Thymus (tissue), 11 donors: ENCODE results near the gene COL23A1. TPM values are rescaled to one million over a fixed set of nuclear protein-coding genes. Genes with fewer than 3 reads are reported as not detected.

Source experiments
- DNase-seq, 9 donors: peaks; one replicate each; pipeline ENCODE4 v3.0.0-alpha.2; 2013; ENCODE audit warnings: low spot score in 9 of 9, low read depth in 6 of 9, missing footprints in 1 of 9
- H3K27ac ChIP-seq, 2 donors: one replicate each; pipeline ENCODE4 v1.5.1; 2013; ENCODE audit warnings: control low read depth in 1 of 2, low read depth in 1 of 2, low read length in 1 of 2, mild to moderate bottlenecking in 1 of 2, moderate library complexity in 1 of 2
- H3K27me3 ChIP-seq, 2 donors: one replicate each; pipeline ENCODE4 v1.5.1; 2013; ENCODE audit warnings: low read length in 1 of 2; ENCODE audit not compliant: control insufficient read depth in 2 of 2, insufficient read depth in 1 of 2
- H3K36me3 ChIP-seq, 2 donors: one replicate each; pipeline ENCODE4 v1.5.1; 2013; ENCODE audit warnings: low read length in 1 of 2, mild to moderate bottlenecking in 1 of 2, moderate library complexity in 1 of 2; ENCODE audit not compliant: control insufficient read depth in 2 of 2, insufficient read depth in 2 of 2
- H3K4me1 ChIP-seq, 2 donors: one replicate each; pipeline ENCODE4 v1.5.1; 2013; ENCODE audit warnings: low read length in 2 of 2; ENCODE audit not compliant: control insufficient read depth in 2 of 2, insufficient read depth in 2 of 2
- H3K4me3 ChIP-seq, 2 donors: one replicate each; pipeline ENCODE4 v1.5.1; 2013; ENCODE audit warnings: low read length in 2 of 2, control low read depth in 1 of 2, mild to moderate bottlenecking in 1 of 2
- H3K9me3 ChIP-seq, 2 donors: one replicate each; pipeline ENCODE4 v1.5.1; 2013; ENCODE audit warnings: low read length in 1 of 2, mild to moderate bottlenecking in 1 of 2; ENCODE audit not compliant: control insufficient read depth in 2 of 2, insufficient read depth in 1 of 2
- WGBS: extraction: QIAGEN DNeasy Blood & Tissue Kit; methylation state at CpG from one replicate; pipeline ENCODE4 v1.1.7; 2013; 5-methylcytosine and 5-hydroxymethylcytosine counted together
- polyA plus RNA-seq: library from polyadenylated mRNA; stranded (reverse); fragments of 200-250 nt; gene quantifications from one replicate; pipeline ENCODE4 v1.2.3, GENCODE V29; 2013
- total RNA-seq: library from RNA; stranded (reverse); fragments of 120-200 nt; gene quantifications from one replicate; pipeline ENCODE4 v1.2.4, GENCODE V29; 2013
- donor health status: healthy.

Gene COL23A1
- total and polyA plus RNA-seq, 2 donors, result 1.5 to 2.6 TPM

- DNase-seq, result peak in 4 of 9 donors; percentile 29 to 65 (median 48)
- Histone ChIP-seq H3K36me3 (peaks cover 0 to 7% of the 10 kb centered on the region in 2 donors), H3K27ac (peak overlapping the region; percentile 38 to 49), H3K4me1 (peaks cover 30 to 66% of the 10 kb centered on the region in 2 donors), H3K4me3 (no peak overlapping the region), H3K27me3 (no peaks in the 10 kb centered on the region), H3K9me3 (no peaks in the 10 kb centered on the region)
- 68% methylated on average over 11 of the region's 11 CpGs for WGBS
Observed at GRCh38 chr5:178392931-178393394, 197.2 kb downstream of the COL23A1 start.

GRCh38 chr5:178392386-178392785 is 197.8 kb downstream of the COL23A1 start:
- Histone ChIP-seq H3K27me3 (no peaks in the 10 kb centered on the region), H3K4me3 (no peak overlapping the region), H3K4me1 (peaks cover 30 to 65% of the 10 kb centered on the region in 2 donors), H3K36me3 (peaks cover 0 to 7% of the 10 kb centered on the region in 2 donors), H3K9me3 (no peaks in the 10 kb centered on the region), H3K27ac (peak overlapping the region; percentile 20 to 38)
- no peak for DNase-seq
- WGBS, result 90% methylated on average over 7 of the region's 7 CpGs

- H3K27me3 ChIP-seq, result no peaks in the 10 kb centered on the region
- peaks cover 23 to 66% of the 10 kb centered on the region in 2 donors for H3K4me1 ChIP-seq
- no peaks in the 10 kb centered on the region for H3K9me3 ChIP-seq
- H3K36me3 ChIP-seq, result peaks cover 5 to 7% of the 10 kb centered on the region in 2 donors
- WGBS, result 78% methylated on average over 4 of the region's 4 CpGs
- no peak overlapping the region for H3K4me3 ChIP-seq
- DNase-seq, result no peak
- no peak overlapping the region for H3K27ac ChIP-seq
Observed at GRCh38 chr5:178391480-178391879, 198.7 kb downstream of the COL23A1 start.

GRCh38 chr5:178389796-178390195 is 200.4 kb downstream of the COL23A1 start:
- 95% methylated on average over 12 of the region's 12 CpGs for WGBS
- Histone ChIP-seq H3K27ac (no peak overlapping the region), H3K9me3 (no peaks in the 10 kb centered on the region), H3K4me3 (no peak overlapping the region), H3K36me3 (peaks cover 5 to 7% of the 10 kb centered on the region in 2 donors), H3K27me3 (no peaks in the 10 kb centered on the region), H3K4me1 (peaks cover 33 to 81% of the 10 kb centered on the region in 2 donors)
- no peak for DNase-seq

GRCh38 chr5:178389026-178389729 is 201.0 kb downstream of the COL23A1 start:
- Histone ChIP-seq H3K4me1 (peaks cover 30 to 81% of the 10 kb centered on the region in 2 donors), H3K4me3 (no peak overlapping the region), H3K36me3 (peaks cover 2 to 5% of the 10 kb centered on the region in 2 donors), H3K9me3 (no peaks in the 10 kb centered on the region), H3K27ac (no peak overlapping the region), H3K27me3 (no peaks in the 10 kb centered on the region)
- DNase-seq, result no peak
- 89% methylated on average over 8 of the region's 8 CpGs for WGBS

- no peaks in the 10 kb centered on the region for H3K9me3 ChIP-seq
- 97% methylated on average over 8 of the region's 8 CpGs for WGBS
Observed at GRCh38 chr5:178388386-178389025, 201.7 kb downstream of the COL23A1 start.

GRCh38 chr5:178387856-178388190 is 202.4 kb downstream of the COL23A1 start:
- Histone ChIP-seq H3K9me3 (no peaks in the 10 kb centered on the region), H3K27me3 (no peaks in the 10 kb centered on the region), H3K4me1 (peaks cover 29 to 80% of the 10 kb centered on the region in 2 donors), H3K4me3 (no peak overlapping the region), H3K27ac (no peak overlapping the region), H3K36me3 (peaks cover 0 to 5% of the 10 kb centered on the region in 2 donors)
- WGBS, result 97% methylated on average over 7 of the region's 7 CpGs
- no peak for DNase-seq

More at GRCh38 chr5:178388386-178389025, 201.7 kb downstream of the COL23A1 start:
- Histone ChIP-seq H3K36me3 (peaks cover 0 to 5% of the 10 kb centered on the region in 2 donors), H3K4me3 (no peak overlapping the region), H3K27me3 (no peaks in the 10 kb centered on the region), H3K4me1 (peaks cover 29 to 80% of the 10 kb centered on the region in 2 donors), H3K27ac (no peak overlapping the region)
- DNase-seq, result no peak

GRCh38 chr5:178387061-178387855 is 202.9 kb downstream of the COL23A1 start:
- WGBS, result 91% methylated on average over 20 of the region's 20 CpGs
- no peaks in the 10 kb centered on the region for H3K9me3 ChIP-seq
- peaks cover 24 to 80% of the 10 kb centered on the region in 2 donors for H3K4me1 ChIP-seq
- H3K27ac ChIP-seq, result no peak overlapping the region
- H3K27me3 ChIP-seq, result no peaks in the 10 kb centered on the region
- peaks cover 0 to 5% of the 10 kb centered on the region in 2 donors for H3K36me3 ChIP-seq
- no peak overlapping the region for H3K4me3 ChIP-seq
- DNase-seq, result no peak
